OCI-LY7 (cell line): ENCODE data around the gene MNT.

ENCODE experiments used
- EZH2phosphoT487 ChIP-seq: fragments of 200-600 bp; sonication (generic); IDR thresholded peaks from 2 replicates; pipeline ENCODE4 v1.6.1; 2018; ENCODE audit warnings: low read depth, borderline replicate concordance, mild to moderate bottlenecking, mixed run types, antibody characterized with exemption, low read length, moderate library complexity, mixed read lengths
- TF ChIP-seq, protein P1 (sequence below): fragments of 200-600 bp; sonication (generic); conservative IDR thresholded peaks from 2 replicates; pipeline ENCODE4 v1.5.1; 2014; ENCODE audit warnings: mild to moderate bottlenecking, antibody characterized with exemption, low read length, moderate library complexity, mixed read lengths

- TF ChIP-seq, protein P1, sequence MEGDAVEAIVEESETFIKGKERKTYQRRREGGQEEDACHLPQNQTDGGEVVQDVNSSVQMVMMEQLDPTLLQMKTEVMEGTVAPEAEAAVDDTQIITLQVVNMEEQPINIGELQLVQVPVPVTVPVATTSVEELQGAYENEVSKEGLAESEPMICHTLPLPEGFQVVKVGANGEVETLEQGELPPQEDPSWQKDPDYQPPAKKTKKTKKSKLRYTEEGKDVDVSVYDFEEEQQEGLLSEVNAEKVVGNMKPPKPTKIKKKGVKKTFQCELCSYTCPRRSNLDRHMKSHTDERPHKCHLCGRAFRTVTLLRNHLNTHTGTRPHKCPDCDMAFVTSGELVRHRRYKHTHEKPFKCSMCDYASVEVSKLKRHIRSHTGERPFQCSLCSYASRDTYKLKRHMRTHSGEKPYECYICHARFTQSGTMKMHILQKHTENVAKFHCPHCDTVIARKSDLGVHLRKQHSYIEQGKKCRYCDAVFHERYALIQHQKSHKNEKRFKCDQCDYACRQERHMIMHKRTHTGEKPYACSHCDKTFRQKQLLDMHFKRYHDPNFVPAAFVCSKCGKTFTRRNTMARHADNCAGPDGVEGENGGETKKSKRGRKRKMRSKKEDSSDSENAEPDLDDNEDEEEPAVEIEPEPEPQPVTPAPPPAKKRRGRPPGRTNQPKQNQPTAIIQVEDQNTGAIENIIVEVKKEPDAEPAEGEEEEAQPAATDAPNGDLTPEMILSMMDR, result no peak
- TF ChIP-seq EZH2phosphoT487, result no peak
Measured at GRCh38 chr17:2449486-2449885, 48.6 kb upstream of the MNT start.
